ENCODE results near the gene DNAH8.

The DNAH8 gene

DNA sequence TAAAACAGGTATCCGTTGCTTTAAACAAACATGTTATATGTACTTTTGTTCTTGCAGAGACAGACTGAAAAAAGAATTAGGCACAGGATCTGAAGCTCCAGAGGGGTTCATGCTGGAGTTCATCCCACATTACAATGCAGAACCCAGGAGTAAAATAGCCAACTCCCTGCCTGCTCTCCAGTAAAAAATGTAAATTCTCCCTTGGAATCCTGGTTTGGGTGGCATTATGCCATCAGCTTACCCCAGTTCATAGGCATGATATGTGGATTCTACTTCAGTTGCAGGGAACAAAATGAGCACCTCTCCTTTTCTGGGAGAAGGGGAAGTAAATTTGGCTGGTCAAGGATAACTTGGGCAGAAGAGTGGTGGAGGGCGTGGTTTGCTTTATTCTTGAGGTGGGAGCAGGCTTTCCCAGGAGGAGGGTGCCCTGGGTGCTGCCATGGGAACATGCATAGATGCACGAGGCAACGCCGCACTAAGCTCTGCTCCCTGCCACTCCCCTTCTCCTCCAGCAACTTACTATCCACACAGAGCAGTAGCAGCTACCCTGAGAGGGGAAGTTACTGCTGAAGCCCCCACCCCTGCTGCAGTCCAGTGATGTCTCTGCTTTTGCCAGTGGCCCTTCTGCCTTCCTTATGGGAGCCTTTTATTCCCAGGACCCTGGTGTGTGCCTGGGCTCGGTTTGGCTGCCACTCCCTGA is 261.8 kb downstream of the DNAH8 start:
- no peak for DNase-seq

DNA sequence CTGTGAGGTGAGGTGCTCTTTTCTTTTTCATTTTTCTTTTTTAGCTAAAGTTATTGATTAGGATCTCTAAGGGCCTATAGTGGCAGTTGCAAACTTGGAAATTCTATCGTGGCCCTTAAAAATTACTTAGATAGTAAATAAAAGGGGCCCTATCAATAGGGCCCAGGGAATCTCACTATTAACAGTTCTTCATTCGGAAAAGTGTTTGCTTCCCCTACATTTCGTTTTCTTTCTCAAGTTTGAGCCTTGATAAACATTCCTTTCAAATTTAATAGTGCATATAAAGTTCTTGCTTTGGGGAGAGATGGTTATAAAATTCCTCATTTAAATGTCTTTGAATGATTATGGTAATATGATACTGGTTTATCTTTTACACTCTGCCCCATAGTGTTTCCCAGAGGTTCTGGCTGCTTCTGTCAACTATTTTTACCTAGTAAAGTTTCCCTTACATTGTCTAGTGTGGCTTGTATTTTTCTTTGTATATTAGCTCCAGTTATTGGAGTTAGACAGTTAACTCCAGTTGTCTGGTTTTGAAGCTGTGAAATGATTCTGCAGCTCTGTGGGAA is 263.1 kb downstream of the DNAH8 start:
- no peak for DNase-seq

DNA sequence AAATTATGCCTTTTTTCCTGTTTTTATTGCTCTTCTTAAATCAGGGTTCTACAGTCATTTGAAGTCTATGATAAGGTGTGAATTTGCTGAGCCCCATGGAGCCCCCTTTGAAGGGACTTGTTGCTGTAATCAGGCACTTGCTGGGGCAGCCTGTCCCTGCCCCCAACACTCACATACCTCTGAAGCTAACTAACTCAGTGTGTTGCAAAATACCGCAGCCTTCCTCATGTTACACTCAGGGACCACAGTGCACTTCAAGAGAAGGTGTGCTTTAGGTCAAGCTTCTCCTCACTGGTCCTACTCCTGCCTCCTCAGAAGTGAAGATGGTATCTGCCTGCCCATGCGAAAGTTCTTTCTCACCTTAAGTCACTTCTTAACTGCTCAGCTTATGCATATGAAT is 267.4 kb downstream of the DNAH8 start:
- no peak for DNase-seq

DNA sequence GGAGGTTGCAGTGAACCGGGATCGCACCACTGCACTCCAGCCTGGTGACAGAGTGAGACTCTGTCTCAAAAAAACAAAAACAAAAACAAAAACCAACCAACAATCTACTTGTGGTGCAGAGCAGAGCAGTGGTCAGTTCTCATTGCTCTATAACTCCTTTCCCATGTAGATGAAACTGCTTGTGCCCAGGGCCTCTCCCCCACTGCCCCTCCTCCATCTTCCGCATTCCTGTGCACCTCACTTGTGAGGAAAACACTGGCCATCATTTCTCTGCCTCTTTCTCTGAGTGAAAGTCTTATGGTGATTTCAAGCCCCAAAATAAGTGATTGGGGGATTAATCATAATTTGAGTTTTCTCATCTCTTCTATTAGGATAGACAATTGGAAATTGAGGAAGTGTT is 269.6 kb downstream of the DNAH8 start:
- DNase-seq: no peak

DNA sequence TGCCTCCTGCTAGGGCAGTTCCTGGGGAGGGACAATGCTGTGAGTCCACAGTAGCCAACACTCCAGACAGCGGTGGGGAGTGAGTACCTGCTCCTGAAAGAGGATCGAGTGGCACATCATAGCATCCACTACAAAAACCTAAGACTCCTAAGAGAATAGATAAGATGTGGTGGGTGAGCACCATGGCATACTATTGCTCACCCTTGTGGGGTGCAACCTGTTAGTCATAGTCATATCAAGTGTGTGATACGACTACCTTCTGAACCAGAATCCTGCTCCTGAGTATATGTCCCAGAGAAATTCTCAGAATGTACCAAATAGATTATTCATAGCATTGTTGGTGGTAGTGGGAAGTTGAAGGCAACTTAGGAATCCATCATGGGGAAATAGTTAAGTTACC is 270.7 kb downstream of the DNAH8 start:
- no peak for DNase-seq

DNA sequence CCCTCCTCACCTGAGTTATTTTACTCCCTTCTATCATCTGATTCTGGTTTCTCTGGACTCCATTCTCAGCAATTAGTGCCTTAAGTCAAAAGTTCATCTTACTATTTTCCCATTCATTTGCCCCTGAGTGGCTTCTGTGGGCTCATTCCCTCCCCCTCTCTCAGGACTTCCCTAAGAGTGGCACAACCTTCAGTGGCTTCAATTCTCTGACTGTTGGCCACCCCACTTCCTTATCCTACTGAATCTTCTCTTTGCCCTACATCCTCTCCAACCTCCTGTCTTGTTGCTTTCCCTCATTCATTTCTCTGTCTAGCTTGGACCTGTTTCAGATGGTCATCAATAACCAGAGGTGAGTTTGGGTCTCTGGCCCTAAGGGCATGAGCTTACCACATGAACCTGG is 272.4 kb downstream of the DNAH8 start:
- DNase-seq: no peak

DNA sequence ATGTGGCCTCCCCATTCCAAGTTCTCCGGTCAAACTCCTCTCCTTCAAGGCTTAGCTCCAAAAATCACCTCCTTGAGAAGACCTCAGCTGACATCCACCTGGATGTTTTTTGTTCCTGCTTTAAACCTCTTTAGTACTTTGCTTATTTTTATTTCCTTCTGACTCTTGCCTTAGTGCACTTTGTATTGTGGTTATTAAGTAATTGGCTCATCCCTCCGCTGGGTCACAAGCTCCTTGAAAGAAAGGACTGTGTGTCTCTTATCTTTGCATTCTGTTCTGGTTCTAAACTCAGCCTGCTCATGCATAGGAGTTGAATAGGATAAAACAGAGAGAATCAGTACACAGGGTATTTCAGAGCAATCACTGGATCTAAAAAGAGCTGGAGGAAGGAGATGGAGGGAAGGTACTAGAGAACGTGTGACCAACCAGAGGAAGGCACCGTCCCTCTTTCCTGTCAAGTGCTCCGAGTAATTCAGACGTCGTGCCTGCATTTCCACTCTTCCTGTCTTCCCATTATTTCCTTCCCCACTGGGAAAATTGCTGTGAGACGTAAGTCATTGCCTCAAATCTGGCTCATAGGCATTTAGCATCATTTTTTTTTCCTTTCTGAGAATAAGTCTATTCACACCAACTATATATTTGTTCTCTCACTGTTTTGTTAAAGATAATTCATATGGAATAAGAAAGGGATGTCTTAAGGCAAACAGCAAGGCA is 273.8 kb downstream of the DNAH8 start:
- no peak for DNase-seq

DNA sequence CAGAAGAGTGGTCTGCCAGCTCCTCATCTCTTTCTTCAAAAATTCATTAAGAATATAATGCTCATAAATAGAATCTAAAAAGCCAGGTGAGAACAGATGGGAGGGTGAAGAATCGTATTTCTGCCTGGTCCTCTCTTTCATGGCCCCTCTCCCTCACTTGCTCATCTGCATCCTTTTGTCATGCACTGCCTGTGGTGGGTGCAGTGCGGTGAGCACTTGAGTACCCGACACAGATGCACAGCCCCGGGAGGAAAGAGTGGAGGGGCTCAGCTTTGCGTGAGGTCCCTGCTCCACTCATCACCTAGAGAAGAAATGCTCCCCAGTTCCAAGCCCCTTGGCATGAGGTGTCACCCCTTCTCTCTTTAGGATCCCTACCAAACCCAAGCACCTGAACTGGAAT is 275.4 kb downstream of the DNAH8 start:
- no peak for DNase-seq

DNA sequence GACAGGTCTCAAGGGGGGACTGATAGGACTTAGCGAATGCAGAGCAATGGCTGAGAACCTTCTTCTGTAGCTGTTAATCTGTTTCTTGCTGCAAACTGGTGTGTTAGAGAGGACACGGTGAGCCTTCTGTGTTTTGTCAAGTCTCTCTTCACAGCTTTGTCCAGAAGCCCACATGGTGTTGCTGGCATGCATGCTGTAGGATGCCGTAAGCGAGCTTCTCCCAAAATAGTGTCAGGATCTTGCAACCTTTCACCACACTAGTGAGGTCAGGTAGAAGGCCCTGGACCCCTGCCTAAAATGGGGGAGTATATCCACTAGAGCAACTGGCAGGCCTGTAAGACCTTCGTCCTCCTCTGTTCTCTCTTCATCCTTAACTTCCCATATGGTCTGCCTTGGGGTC is 281.6 kb downstream of the DNAH8 start:
- no peak for DNase-seq

DNA sequence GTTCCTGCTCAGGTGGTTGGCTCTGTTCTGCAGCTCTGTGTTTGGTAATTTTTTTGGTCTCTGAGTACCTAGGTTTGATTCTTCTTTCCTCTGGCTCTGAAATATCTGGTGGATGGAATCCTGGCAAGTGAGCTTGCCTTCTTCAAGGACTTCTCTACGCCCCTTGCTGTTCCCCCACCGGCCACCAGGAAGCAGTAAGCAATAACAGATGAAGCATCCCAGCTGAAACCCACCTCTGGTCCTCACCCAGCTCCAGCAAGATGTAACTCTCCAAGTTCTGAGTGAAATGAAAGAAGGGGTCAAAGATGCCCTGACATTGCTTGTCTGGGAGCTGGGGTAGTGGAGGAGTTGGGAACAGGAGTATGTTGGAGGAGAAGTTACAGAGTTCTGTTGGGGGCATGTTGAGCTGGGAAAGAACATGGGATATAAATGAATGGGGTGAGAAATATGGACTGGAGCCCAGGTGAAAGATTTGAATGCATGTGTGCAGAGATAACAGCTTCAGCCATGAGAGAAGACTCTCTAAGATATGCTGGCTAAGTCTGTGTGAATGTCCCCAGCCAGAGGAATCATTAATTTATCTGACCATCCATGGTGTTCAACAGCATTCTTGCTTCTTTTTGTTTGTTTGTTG is 282.1 kb downstream of the DNAH8 start:
- peak; percentile 44 to 55 for DNase-seq

DNA sequence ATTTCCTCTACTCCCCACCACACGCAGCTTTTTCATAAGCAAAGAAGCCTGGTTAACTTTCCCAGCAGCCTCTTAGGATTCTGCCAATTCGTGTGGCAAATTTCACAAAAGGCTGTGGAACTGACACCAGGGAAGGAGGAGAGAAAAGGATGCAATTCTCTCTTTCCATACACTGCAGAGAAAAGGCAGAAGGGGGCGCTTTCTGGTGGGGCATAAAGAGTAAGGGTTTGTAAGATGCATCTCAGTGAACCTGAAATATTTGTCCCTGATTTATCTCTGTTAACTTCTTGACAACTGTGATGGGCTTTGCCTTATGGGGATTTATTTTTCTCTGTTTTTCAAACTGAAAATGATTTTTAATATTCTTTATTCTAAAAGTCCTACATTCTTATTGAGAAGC is 288.0 kb downstream of the DNAH8 start:
- peak; percentile 3 to 14 for DNase-seq

DNA sequence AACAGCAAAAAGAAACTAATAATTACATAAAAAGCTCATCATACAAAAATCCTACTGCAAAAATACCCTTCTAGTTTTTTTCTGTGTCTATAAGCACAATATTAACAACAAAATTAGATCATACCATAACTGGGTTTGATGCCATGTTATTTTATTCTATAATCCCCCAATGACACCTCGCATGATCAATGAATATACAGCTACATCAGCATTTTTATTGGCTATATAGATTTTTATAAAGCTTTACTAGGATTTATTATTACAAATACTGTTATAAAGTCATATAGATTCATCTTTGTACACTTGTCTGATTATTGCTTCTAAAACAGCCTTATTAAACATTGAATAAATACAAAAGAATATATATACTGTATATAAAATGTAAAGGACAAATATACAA is 288.4 kb downstream of the DNAH8 start:
- DNase-seq: no peak

DNA sequence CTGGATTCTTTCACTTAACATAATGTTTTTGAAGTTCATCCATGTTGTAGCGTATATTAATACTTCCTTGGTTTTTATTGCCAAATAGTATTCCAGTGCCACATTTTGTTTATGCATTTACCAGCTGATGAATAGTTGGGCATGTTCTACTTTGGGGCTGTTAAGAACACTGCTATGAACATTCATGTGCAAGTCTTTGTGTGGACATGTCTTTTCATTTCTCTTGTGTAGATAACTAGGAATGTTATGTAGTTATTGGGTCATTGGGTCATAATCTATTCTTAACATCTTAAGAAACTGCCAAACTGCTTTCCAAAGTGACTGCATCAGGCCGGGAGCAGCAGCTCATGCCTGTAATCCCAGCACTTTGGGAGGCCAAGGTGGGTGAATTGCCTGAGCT is 289.7 kb downstream of the DNAH8 start:
- DNase-seq: no peak

DNA sequence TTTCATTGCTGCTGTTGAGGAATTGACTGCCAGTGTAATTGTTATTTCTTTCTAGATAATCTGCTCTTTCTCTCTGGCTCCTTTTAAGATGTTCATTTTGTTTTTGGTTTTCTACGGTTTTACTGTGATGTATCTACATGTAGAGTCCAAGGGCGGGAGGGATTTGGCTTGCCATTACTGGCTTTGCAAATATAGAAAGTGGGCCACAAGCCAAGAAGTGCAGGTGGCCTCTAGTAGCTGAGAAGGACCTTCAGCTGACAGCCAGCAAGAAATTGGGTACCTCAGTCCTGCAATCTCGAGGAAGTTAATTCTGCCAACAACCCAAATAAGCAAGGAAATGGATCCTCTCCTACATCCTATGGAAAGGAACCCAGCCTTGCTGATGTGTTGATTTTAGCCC is 290.7 kb downstream of the DNAH8 start:
- no peak for DNase-seq

DNA sequence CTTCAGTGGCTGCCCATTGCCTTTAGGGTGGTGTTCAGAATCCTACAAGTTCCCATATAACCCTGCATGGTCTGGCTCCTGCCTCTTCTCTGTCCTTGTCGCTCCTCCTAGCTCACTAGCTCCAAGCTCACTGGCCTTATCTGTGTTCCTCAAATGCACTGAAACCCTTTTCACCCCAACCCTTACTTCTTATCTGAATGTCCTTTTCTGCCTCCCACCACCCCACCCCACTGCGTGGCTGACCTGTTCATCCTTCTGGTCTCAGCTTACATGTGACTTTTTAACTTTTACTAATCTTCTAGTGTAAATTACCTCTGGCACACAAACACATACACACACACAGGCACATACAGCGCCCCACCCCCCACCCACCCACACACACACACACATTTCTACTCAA is 292.5 kb downstream of the DNAH8 start:
- no peak for DNase-seq

DNA sequence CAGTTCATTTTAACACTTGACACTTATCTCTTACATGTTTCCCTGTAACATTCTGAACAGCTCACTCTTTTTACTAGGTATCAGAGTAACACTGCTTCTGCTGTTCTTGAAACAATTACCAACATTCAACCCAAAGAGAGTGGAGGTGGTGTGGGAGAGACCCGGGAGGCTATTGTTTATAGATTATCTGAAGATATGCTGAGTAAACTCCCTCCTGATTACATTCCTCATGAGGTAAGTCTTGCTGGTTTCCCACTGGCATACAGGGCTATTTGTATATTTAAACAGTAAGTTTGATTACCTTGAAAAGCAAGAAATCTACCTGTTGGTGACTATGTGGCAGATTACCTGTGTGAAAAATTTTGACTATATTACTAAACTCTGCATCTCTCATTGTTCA is 293.6 kb downstream of the DNAH8 start:
- DNase-seq: no peak

DNA sequence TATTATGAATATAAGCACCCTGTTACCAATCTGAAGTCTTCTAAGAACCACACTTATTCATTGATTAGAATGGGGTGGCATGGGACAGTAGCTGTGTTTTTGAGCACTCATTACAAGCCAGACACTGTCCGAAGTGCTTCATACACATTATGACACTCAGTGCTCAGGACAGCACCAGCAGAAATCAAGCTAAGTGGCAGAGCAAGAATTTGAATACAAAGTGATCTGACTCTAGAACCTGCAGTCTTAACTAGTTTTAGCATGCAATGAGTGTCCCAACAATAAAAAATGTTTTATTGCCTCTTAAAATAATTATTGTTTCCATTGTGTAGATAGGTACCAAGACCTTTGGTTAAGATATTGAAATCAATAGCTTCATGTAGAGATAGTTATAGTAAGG is 294.4 kb downstream of the DNAH8 start:
- no peak for DNase-seq

DNA sequence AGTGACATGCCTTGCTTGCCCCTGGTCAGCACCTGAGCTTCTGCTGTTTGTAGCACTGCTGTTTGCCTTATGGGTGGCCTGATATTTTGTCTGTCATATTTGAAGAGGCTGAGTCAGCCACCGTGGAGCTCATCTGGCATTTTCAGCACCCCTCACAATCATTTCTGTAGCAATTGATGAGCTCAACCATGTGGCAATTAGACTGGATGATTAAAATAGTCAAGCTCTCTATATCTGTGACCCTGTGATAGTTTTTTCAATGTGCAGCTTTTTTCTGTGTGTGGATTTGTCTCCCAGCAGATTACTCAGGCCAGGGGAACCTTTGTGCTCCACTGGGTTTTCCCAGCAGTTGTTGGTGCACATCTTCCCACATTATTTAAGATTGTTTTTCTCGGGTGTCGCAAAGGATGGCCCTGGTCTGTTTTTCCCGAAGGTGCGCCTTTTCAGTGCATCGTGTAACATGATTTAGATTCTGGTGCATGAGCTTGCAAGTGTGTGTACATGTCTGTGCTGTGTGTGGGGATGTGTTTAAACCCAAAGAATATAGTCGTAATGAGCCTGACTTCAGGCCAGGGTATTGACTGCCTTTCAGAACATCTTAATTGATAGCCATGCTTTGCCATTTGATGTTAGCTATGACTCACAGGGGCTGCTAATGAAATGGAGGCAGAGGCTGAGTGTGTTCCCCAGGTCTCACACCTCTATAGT is 301.9 kb downstream of the DNAH8 start:
- no peak for DNase-seq

DNA sequence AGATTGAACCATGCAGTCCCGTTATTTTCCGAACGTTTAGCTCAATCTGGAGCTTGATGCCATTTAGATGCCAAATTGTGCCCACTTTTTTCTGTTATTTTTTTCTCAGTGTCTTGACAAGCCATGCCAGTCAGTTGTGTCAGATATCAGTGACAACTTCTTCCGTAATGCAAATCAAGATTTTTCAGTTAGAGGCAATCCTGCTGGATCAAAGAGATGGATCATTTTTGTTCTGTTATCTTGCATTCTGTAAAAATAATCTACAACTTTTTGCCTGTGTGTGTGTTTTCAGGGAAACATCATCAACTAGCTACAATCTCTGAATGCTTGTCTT is 302.4 kb downstream of the DNAH8 start:
- DNase-seq: no peak

DNA sequence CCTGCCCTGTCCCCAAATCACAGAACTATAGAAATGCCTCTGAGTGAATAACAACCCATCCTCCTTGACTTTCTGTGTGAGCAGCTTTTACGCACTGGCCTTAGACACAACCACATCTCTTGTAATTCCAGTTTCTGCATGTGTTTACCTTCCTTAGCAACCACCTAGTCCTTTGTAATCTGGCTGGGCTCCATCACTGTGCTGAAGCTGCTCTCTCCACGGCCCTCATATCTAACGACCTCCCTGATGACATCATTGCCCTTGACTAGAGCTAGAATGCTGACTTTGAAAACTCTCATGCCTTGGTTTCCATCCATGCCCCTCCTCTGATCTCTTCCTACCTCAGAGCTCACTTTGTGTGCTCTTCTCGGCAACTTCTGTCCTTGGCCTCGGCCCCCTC is 303.0 kb downstream of the DNAH8 start:
- DNase-seq: no peak

DNA sequence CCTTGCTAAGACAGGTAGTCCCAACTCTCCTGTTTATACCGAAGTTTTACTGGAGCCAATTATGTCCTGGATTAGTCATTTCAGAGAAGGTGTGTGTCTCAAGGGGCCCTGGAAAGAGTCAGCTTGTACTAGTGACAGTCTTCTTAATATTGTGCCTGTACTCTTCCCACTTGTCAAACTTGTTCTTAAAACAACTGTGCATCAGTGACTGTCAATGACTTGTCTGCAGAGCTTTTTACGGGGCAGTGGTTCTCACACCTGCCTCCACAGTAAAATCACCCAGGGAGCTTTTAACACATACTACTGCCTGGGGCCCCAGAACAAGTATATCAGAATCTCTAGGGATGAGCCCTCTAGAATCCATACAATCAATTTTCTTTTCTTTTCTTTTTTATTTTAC is 305.0 kb downstream of the DNAH8 start:
- no peak for DNase-seq

DNA sequence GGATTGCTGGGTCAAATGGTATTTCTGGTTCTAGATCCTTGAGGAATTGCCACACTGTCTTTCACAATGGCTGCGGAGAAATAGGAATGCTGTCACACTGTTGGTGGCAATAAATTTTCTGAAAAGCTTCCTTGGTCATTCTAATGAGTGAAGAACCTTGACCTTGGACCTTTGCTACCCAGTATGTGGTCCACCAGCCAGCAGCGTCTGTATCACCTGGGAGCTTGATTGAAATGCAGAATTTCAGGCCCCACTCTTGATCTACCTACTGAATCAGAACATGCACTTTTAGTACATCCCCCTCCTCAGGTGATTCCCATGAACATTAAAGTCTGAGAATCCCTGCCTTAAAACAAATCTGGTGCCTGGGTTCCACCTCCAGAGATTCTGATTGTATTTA is 305.9 kb downstream of the DNAH8 start:
- DNase-seq: no peak

DNA sequence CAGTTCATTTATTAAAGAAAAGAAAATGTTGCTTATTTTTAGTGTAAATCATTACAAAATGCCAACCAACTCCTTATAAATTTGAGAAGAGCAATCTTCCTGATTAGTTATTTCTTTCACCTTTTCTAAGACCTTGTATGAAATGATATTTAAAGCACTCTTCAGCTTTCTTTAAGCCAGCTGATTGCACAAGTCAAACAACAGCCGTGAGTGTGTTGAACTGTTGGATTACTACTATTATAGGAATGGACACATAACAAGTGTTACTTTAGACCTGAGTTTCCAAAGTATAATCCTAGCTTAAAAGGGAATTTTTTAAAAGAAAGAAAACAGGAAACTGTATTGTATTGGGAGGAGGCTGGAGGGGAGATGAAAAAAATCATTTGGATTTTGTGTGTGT is 306.7 kb downstream of the DNAH8 start:
- no peak for DNase-seq

DNA sequence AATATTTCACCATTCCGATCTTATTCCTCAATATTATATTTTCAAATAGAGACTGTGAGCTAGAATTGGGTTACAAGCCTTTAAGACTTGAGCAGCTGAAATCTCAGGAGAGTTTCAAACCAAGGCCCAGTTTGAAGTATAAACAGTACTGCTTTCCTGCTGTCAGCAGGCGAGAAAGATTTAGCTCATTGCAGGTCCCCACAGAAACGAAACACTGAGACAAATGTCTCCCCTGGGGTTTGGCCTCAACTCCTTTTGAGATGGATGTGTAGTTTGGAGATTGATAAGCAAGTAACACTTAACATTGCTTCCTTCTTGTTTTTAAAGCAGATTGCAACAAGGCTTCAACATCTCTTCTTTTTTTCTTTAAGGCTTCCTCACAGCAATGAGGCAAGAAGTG is 311.1 kb downstream of the DNAH8 start:
- no peak for DNase-seq

Measured in activated CD4-positive, alpha-beta T cell treated with anti-CD3 and anti-CD28 coated beads, Interleukin-2, amount 50 U/mL, for 48 hours (primary cell).